ENCODE data around the gene NEUROD4.
"Not testable (repeated sequence)": the region's sequence is repeated elsewhere in the genome, so short reads cannot be mapped to it uniquely, and the experiment has no call there.

NEUROD4 gene

DNA sequence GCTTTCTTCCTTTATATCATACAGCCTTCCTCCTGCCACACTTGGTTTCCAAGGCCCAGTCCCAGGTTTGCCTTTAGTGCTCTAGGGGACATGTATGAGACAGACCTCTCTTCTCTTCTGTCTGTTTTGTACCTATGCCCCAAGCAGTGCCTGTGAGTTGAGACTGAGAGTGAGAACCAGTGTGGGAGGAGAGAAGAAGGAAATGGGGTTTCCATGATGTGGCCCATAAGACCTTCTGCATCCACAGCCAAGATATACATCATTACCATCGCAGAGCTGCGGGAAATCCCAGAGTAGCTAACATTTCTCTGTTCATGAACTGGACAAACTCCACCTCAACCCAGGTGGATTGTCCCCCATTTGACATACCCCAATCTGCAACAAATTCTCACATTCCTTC is 38.0 kb upstream of the NEUROD4 start:
- Histone ChIP-seq H3F3A (ENCODE audit: insufficient read depth) (no peaks in the 10 kb centered on the region), H3K4me3 (ENCODE audit: insufficient read depth, low read length, poor library complexity, severe bottlenecking) (no peak overlapping the region), H4K20me1 (ENCODE audit: low read depth, low read length) (no peaks in the 10 kb centered on the region), H3K9me2 (replicated peaks; ENCODE audit: insufficient read depth, low read length) (no peaks in the 10 kb centered on the region), H3K36me3 (ENCODE audit: low read length) (no peaks in the 10 kb centered on the region), H3K27ac (ENCODE audit: low read depth, low read length) (no peak overlapping the region), H3K9me3 (ENCODE audit: insufficient read depth, low read length) (no peaks in the 10 kb centered on the region), H2AFZ (ENCODE audit: low read depth, low read length, severe bottlenecking) (no peak overlapping the region), H3K79me2 (ENCODE audit: insufficient read depth, low read length) (no peaks in the 10 kb centered on the region), H3K27me3 (ENCODE audit: low read length) (no peaks in the 10 kb centered on the region), H3K9ac (ENCODE audit: low read length) (no peak overlapping the region), H3K4me2 (ENCODE audit: low read depth, low read length, poor library complexity, severe bottlenecking) (no peak overlapping the region)
- TF ChIP-seq, protein P1, sequence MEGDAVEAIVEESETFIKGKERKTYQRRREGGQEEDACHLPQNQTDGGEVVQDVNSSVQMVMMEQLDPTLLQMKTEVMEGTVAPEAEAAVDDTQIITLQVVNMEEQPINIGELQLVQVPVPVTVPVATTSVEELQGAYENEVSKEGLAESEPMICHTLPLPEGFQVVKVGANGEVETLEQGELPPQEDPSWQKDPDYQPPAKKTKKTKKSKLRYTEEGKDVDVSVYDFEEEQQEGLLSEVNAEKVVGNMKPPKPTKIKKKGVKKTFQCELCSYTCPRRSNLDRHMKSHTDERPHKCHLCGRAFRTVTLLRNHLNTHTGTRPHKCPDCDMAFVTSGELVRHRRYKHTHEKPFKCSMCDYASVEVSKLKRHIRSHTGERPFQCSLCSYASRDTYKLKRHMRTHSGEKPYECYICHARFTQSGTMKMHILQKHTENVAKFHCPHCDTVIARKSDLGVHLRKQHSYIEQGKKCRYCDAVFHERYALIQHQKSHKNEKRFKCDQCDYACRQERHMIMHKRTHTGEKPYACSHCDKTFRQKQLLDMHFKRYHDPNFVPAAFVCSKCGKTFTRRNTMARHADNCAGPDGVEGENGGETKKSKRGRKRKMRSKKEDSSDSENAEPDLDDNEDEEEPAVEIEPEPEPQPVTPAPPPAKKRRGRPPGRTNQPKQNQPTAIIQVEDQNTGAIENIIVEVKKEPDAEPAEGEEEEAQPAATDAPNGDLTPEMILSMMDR (IDR thresholded peaks at IDR 0.05; ENCODE audit: insufficient read depth, low read length, poor library complexity, severe bottlenecking): no peak
- no peak for TF ChIP-seq EZH2phosphoT487 (conservative IDR thresholded peaks at IDR 0.05; ENCODE audit: low read length)

DNA sequence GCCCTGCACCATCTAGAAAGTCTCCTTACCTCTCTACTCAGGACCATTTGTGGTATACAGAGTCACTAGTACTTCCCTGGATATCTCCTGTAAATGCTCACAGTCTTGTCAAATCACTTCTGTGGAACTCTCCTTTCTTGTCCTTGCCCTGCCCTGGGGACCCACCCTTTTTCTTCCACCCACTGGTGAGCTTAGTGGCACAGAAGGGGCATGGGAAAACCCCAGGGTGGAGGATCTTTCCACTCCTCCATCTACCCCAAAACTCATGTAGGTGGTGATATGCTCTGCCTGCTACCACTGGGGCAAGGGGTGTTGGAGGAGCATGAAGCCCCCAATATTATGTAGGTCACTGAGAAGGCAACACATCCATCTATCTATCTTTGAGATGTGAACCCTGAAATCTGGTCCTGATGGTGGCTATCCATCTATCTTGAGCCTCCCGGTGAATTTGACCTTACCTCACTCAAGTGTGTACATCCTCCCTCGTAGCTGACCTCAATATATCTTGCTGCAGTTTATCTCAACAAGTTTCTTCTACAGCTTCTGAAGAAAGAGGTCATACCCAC is 36.2 kb upstream of the NEUROD4 start:
- TF ChIP-seq, protein P1 (IDR thresholded peaks at IDR 0.05; ENCODE audit: insufficient read depth, low read length, poor library complexity, severe bottlenecking): no peak
- no peak for TF ChIP-seq EZH2phosphoT487 (conservative IDR thresholded peaks at IDR 0.05; ENCODE audit: low read length)
- no peaks in the 10 kb centered on the region for H3K36me3 ChIP-seq (ENCODE audit: low read length)
- peak overlapping the region; percentile 84 for H3K4me2 ChIP-seq (ENCODE audit: low read depth, low read length, poor library complexity, severe bottlenecking)
- H3K4me3 ChIP-seq (ENCODE audit: insufficient read depth, low read length, poor library complexity, severe bottlenecking): peak overlapping the region; percentile 55
- H3K27ac ChIP-seq (ENCODE audit: low read depth, low read length): no peak overlapping the region
- no peaks in the 10 kb centered on the region for H3K27me3 ChIP-seq (ENCODE audit: low read length)
- H3F3A ChIP-seq (ENCODE audit: insufficient read depth): no peaks in the 10 kb centered on the region
- H3K9ac ChIP-seq (ENCODE audit: low read length): peak overlapping the region; percentile 58; the same call in 1 of the 2 replicates
- no peak overlapping the region for H2AFZ ChIP-seq (ENCODE audit: low read depth, low read length, severe bottlenecking)
- H3K79me2 ChIP-seq (ENCODE audit: insufficient read depth, low read length): no peaks in the 10 kb centered on the region
- H4K20me1 ChIP-seq (ENCODE audit: low read depth, low read length): no peaks in the 10 kb centered on the region
- H3K9me2 ChIP-seq (replicated peaks; ENCODE audit: insufficient read depth, low read length): no peaks in the 10 kb centered on the region
- no peaks in the 10 kb centered on the region for H3K9me3 ChIP-seq (ENCODE audit: insufficient read depth, low read length)

DNA sequence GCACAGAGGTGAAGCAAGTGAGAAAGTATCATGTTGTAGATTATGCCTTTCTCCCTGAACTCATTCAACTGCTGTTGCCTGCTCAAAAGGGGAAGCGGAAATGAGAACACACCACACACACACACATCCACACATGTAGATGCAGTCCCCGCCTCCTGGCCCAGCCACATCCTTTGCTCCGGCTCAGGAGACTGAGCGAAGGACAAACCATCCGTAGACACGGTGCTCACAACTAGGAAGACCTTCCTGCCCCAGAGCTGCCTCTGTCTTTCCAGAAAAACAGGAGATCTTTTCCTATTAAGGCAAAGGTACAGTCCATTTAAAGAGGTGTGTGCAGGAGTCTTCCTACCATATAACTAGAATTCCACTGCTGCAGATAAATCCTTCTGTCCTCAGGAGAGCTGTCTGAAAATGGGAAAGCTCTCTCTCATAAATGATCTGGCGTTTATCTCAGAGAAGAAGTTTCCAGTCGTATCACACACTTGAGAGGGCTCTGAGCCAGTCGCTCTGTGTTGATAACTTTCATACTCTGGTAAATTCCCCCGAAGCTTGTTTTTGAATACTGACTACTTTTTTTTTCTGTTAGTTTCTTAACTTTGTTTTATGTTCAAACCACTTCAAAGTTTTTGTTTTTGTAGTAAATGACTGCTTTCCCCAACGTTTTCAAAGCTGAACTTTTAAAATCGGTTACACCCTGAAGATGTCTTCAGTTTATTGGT is 35.0 kb upstream of the NEUROD4 start, which contains the start of gene TESPA1:
Gene TESPA1, minus strand, starts transcription at position 105 of the 719 bp plus-strand sequence. CDS start 10,200 bp downstream, outside the sequence.
- H4K20me1 ChIP-seq (ENCODE audit: low read depth, low read length): no peaks in the 10 kb centered on the region
- H3K79me2 ChIP-seq (ENCODE audit: insufficient read depth, low read length): no peaks in the 10 kb centered on the region
- H3F3A ChIP-seq (ENCODE audit: insufficient read depth): no peaks in the 10 kb centered on the region
- no peaks in the 10 kb centered on the region for H3K9me2 ChIP-seq (replicated peaks; ENCODE audit: insufficient read depth, low read length)
- no peaks in the 10 kb centered on the region for H3K27me3 ChIP-seq (ENCODE audit: low read length)
- TF ChIP-seq, protein P1 (IDR thresholded peaks at IDR 0.05; ENCODE audit: insufficient read depth, low read length, poor library complexity, severe bottlenecking): no peak
- TF ChIP-seq EZH2phosphoT487 (conservative IDR thresholded peaks at IDR 0.05; ENCODE audit: low read length): no peak
- peak within 1 kb of the TSS; percentile 55 for H3K4me3 ChIP-seq (ENCODE audit: insufficient read depth, low read length, poor library complexity, severe bottlenecking)
- H3K9ac ChIP-seq (ENCODE audit: low read length): peak within 1 kb of the TSS; percentile 58
- no peaks in the 10 kb centered on the region for H3K36me3 ChIP-seq (ENCODE audit: low read length)
- no peaks in the 10 kb centered on the region for H3K9me3 ChIP-seq (ENCODE audit: insufficient read depth, low read length)
- H2AFZ ChIP-seq (ENCODE audit: low read depth, low read length, severe bottlenecking): peak within 1 kb of the TSS; percentile 75
- peak within 1 kb of the TSS; percentile 43 for H3K27ac ChIP-seq (ENCODE audit: low read depth, low read length)
- H3K4me2 ChIP-seq (ENCODE audit: low read depth, low read length, poor library complexity, severe bottlenecking): peak within 1 kb of the TSS; percentile 84

DNA sequence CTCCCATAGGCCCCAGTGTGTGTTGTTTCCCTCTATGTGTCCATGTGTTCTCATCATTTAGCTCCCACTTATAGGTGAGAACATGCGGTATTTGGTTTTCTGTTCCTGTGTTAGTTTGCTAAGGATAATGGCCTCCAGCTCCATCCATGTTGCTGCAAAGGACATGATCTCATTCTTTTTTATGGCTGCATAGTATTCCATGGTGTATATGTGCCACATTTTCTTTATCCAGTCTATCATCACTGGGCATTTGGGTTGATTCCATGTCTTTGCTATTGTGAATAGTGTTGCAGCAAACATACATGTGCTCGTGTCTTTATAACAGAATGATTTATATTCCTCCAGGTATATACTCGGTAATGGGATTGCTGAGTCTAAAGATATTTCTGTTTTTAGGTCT is 33.0 kb upstream of the NEUROD4 start:
- not testable (repeated sequence) for H3K27me3 ChIP-seq (ENCODE audit: low read length); H3K4me3 ChIP-seq (ENCODE audit: insufficient read depth, low read length, poor library complexity, severe bottlenecking); H3F3A ChIP-seq (ENCODE audit: insufficient read depth); H3K9me3 ChIP-seq (ENCODE audit: insufficient read depth, low read length); H4K20me1 ChIP-seq (ENCODE audit: low read depth, low read length); H2AFZ ChIP-seq (ENCODE audit: low read depth, low read length, severe bottlenecking); H3K27ac ChIP-seq (ENCODE audit: low read depth, low read length); H3K36me3 ChIP-seq (ENCODE audit: low read length); H3K79me2 ChIP-seq (ENCODE audit: insufficient read depth, low read length); H3K4me2 ChIP-seq (ENCODE audit: low read depth, low read length, poor library complexity, severe bottlenecking); H3K9ac ChIP-seq (ENCODE audit: low read length); H3K9me2 ChIP-seq (replicated peaks; ENCODE audit: insufficient read depth, low read length)
